CD4-positive, alpha-beta T cell treated with Interleukin-15 for 4 hours (primary cell): ENCODE results near the gene TBC1D3K.
"Not testable (repeated sequence)": the region's sequence is repeated elsewhere in the genome, so short reads cannot be mapped to it uniquely, and the experiment has no call there.

ENCODE experiments used
- DNase-seq: peaks from one replicate; pipeline ENCODE4 v3.0.0-alpha.2; 2020; ENCODE audit warnings: low spot score

TBC1D3K gene

GRCh38 chr17:37924115-37924514 lies at the start of gene TBC1D3K:
Gene TBC1D3K (plus strand): TSS chr17:37924415. CDS start chr17:37926000, 1,585 bp downstream.
- not testable (repeated sequence) for DNase-seq

DNA sequence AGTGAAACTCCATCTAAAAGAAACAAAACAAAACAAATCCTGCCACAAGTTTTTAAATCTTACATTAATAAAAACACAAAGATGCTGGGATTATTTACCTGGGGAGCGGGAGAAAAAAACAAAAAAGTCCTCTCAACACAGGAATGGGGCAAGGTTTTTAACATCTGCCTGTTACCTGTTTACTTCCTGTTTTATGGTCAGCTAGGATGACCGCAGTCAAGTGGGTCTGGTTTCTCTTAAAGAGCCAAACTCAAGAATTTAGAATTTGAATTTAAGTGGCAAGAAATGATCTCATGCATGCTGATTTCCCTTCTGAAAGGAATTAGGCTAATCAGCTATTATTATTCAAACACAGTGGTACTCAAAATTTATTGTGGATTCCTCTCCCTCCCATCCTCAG lies 39.7 kb upstream of the TBC1D3K start:
- no peak for DNase-seq

DNA sequence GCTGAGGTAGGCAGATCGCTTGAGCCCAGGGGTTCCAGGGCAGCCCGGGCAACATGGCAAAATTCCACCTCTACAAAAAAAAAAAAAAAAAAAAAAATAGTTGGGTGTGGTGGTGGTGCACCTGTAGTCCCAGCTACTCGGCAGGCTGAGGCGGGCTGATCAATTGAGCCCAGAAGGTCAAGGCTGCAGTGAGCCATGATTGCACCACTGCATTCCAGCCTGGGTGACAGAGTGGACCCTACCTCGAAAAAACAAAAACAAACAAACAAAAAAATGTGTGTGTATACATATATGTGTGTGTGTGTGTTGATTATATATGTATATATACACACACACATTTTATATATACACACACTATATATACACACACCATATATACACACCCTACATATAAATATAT lies 39.1 kb upstream of the TBC1D3K start:
- no peak for DNase-seq

GRCh38 chr17:37888881-37889280 lies 35.3 kb upstream of the TBC1D3K start:
- DNase-seq, result no peak

- not testable (repeated sequence) for DNase-seq
These were observed 27.3 kb upstream of the TBC1D3K start for GRCh38 chr17:37896961-37897360.
